Subcutaneous abdominal adipose tissue (tissue), 5 donors: ENCODE results near the gene ACSF2.

ENCODE experiments used
- H3K27ac ChIP-seq: one replicate; pipeline ENCODE4 v1.7.0; 2013; ENCODE audit warnings: low read depth, mild to moderate bottlenecking, inconsistent platforms, low read length, moderate library complexity
- H3K27me3 ChIP-seq, 5 donors: one replicate each; pipeline ENCODE4 v1.7.0; 2013; ENCODE audit warnings: low read length in 5 of 5, inconsistent platforms in 1 of 5; ENCODE audit not compliant: control insufficient read depth in 5 of 5, insufficient read depth in 4 of 5
- H3K36me3 ChIP-seq, 5 donors: one replicate each; pipeline ENCODE4 v1.7.0; 2013; ENCODE audit warnings: low read length in 5 of 5; ENCODE audit not compliant: control insufficient read depth in 5 of 5, insufficient read depth in 5 of 5
- H3K4me1 ChIP-seq, 5 donors: one replicate each; pipeline ENCODE4 v1.7.0; 2013; ENCODE audit warnings: low read length in 5 of 5, mild to moderate bottlenecking in 3 of 5, moderate library complexity in 1 of 5; ENCODE audit not compliant: control insufficient read depth in 5 of 5, insufficient read depth in 5 of 5
- H3K4me3 ChIP-seq, 5 donors: one replicate each; pipeline ENCODE4 v1.7.0; 2013; ENCODE audit warnings: low read length in 5 of 5, low read depth in 1 of 5
- H3K9ac ChIP-seq, 5 donors: one replicate each; pipeline ENCODE4 v1.7.0; 2013; ENCODE audit warnings: low read length in 5 of 5, mild to moderate bottlenecking in 4 of 5, moderate library complexity in 3 of 5
- H3K9me3 ChIP-seq, 5 donors: one replicate each; pipeline ENCODE4 v1.7.0; 2013; ENCODE audit warnings: low read length in 5 of 5; ENCODE audit not compliant: control insufficient read depth in 5 of 5
- donor health status: healthy.
- donor health status: healthy.
- donor health status: healthy.
- donor health status: healthy.
- donor health status: healthy.

ACSF2 gene

GRCh38 chr17:50451943-50452629 lies 26.1 kb downstream of the ACSF2 start:
- Histone ChIP-seq H3K4me3 (no peak overlapping the region), H3K27me3 (no peaks in the 10 kb centered on the region), H3K4me1 (no peaks in the 10 kb centered on the region), H3K36me3 (peaks cover 0 to 11% (median 2%) of the 10 kb centered on the region in 5 donors), H3K9me3 (no peaks in the 10 kb centered on the region), H3K9ac (no peak overlapping the region), H3K27ac (no peak overlapping the region)

GRCh38 chr17:50452630-50453300 lies 26.7 kb downstream of the ACSF2 start:
- Histone ChIP-seq H3K4me1 (no peaks in the 10 kb centered on the region), H3K9ac (no peak overlapping the region), H3K27ac (no peak overlapping the region), H3K36me3 (peaks cover 0 to 11% (median 2%) of the 10 kb centered on the region in 5 donors), H3K27me3 (no peaks in the 10 kb centered on the region), H3K9me3 (no peaks in the 10 kb centered on the region), H3K4me3 (no peak overlapping the region)

DNA sequence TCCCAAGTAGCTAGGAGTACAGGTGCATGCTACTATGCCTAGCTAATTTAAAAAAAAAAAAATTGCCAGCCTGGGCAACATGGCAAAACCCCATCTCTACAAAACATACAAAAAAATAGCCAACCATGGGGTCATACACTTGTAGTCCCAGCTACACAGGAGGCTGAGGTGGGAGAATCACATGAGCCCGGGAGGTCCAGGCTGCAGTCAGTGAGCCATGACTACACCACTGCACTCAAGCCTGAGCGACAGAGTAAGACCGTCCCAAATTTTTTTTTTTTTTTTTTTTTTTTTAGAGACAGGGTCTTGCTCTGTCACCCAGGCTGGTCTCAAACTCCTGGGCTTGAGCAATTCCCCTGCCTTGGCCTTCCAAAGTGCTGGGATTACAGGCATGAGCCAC lies 27.9 kb downstream of the ACSF2 start:
- H3K9me3 ChIP-seq, result no peaks in the 10 kb centered on the region
- H3K27ac ChIP-seq, result no peak overlapping the region

DNA sequence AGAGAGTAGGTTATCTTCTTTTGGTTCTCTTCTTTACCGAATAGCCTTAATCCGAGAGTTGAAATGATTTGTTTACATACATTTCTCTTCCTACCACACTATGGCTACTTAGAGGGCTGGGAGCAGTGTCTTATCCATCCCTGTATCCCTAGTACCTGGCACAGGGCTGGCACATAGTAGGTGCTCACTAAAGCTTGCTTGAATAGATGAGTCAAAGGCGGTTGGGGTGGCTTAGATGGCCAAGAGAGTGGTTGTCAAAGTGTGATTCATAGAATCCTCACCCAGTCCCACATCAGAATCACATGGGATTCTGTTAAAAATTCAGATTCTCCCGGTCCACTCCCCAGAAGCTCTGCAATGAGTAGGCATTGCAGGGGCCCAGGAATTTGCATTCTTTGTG lies 31.6 kb downstream of the ACSF2 start:
- no peak overlapping the region for H3K4me3 ChIP-seq

More for the DNA sequence above, 27.9 kb downstream of the ACSF2 start:
- Histone ChIP-seq H3K36me3 (peaks cover 0 to 11% (median 2%) of the 10 kb centered on the region in 5 donors), H3K4me1 (peaks cover 0 to 5% (median 3%) of the 10 kb centered on the region in 5 donors), H3K9ac (no peak overlapping the region), H3K27me3 (no peaks in the 10 kb centered on the region), H3K4me3 (no peak overlapping the region)

DNA sequence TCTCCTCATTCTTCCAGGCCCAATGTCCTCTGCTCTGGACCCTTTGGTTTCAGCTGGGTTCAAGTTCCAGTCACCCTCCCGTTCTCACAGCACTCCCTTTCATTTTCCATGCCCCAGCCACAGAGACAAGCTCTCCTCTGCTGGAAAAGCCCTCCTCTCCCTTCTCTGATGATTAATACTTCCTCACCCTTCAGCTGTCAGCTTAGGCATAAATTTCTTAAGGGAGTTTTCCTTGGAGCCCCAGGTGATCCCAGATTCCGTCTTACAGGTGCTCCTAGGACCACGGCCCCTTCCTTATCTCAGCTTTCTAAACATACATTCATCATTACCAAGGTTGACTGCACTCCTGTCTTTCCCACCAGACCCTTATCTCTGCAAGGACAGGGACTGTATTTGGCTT lies 32.3 kb downstream of the ACSF2 start:
- no peak overlapping the region for H3K27ac ChIP-seq
- H3K4me1 ChIP-seq, result peaks cover 0 to 18% (median 16%) of the 10 kb centered on the region in 5 donors
- H3K9me3 ChIP-seq, result no peaks in the 10 kb centered on the region
- no peak overlapping the region for H3K4me3 ChIP-seq
- H3K36me3 ChIP-seq, result peaks cover 0 to 34% (median 15%) of the 10 kb centered on the region in 5 donors
- no peak overlapping the region for H3K9ac ChIP-seq
- H3K27me3 ChIP-seq, result no peaks in the 10 kb centered on the region

More for the DNA sequence above, 31.6 kb downstream of the ACSF2 start:
- H3K27ac ChIP-seq, result no peak overlapping the region
- H3K27me3 ChIP-seq, result no peaks in the 10 kb centered on the region
- H3K9ac ChIP-seq, result no peak overlapping the region
- H3K4me1 ChIP-seq, result peaks cover 0 to 18% (median 16%) of the 10 kb centered on the region in 5 donors
- no peaks in the 10 kb centered on the region for H3K9me3 ChIP-seq
- peaks cover 0 to 28% (median 11%) of the 10 kb centered on the region in 5 donors for H3K36me3 ChIP-seq

DNA sequence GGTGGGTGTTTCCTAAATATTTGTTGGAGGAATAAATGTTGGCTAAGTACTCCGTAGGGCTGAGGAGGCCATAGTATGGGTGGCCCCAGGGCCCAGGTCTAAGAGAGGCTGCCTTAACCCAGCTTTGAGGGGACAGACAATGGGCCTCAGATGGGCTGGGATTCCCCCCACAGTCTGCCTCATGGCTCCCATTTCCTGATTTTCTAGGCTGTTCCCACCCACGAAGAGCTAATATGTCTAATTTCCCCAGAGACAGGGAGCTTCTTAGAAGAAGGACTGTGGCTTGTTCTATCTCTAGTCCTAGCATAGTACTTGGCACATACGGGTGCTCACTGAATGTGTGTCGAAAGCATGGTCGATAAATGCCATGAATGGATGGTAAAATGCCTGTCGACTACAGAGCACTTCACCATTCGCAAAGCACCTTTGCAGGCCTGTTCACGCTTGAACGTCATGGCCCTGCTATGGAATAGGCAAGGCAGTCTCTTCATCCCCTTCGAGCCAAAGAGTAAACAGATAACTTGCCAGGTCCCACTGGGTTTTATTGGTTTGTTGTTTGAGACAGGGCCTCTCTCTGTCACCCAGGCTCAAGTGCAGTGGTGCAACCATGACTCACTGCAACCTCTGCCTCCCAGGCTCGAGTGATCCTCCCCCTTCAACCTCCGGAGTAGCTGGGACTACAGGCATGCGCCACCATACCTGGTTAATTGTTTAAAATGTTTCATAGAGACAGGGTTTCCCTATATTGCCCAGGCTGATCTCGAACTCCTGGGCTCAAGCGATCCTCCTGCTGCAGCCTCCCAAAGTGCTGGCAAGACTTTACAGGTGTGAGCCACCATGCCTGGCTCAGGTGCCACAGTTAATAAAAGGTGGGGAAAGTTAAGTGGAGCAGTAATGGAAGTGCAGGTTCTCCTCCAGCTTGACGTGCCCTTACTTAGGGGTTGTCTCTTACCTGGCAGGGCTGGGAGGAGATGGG lies 33.0 kb downstream of the ACSF2 start:
- Histone ChIP-seq H3K27ac (no peak overlapping the region), H3K27me3 (no peaks in the 10 kb centered on the region), H3K4me1 (peaks cover 0 to 18% (median 16%) of the 10 kb centered on the region in 5 donors), H3K4me3 (no peak overlapping the region), H3K36me3 (peaks cover 0 to 37% (median 19%) of the 10 kb centered on the region in 5 donors), H3K9ac (no peak overlapping the region), H3K9me3 (no peaks in the 10 kb centered on the region)

DNA sequence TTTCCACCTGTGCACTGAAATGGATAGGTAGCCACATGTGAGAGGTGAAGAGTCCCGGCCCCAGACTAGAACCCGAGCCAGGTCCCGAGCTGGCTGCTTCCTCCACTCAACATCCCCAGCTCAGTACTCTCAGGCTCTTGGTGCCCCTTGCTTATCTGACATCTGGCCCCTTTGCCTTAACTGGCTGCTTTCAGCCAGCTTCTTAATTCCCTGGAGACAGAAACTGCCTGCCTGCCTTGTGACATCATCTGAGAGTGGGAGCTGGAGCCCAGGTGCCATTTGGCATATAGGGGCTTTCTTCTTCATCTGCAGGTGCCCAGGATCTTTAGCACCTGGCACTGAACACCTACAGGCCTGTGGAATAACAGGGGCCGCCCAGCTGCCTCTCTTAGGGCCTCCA lies 33.7 kb downstream of the ACSF2 start:
- no peaks in the 10 kb centered on the region for H3K27me3 ChIP-seq
- H3K9me3 ChIP-seq, result no peaks in the 10 kb centered on the region
- H3K4me1 ChIP-seq, result peaks cover 0 to 18% (median 16%) of the 10 kb centered on the region in 5 donors
- H3K9ac ChIP-seq, result no peak overlapping the region
- H3K36me3 ChIP-seq, result peaks cover 0 to 43% (median 25%) of the 10 kb centered on the region in 5 donors
- no peak overlapping the region for H3K27ac ChIP-seq
- no peak overlapping the region for H3K4me3 ChIP-seq

DNA sequence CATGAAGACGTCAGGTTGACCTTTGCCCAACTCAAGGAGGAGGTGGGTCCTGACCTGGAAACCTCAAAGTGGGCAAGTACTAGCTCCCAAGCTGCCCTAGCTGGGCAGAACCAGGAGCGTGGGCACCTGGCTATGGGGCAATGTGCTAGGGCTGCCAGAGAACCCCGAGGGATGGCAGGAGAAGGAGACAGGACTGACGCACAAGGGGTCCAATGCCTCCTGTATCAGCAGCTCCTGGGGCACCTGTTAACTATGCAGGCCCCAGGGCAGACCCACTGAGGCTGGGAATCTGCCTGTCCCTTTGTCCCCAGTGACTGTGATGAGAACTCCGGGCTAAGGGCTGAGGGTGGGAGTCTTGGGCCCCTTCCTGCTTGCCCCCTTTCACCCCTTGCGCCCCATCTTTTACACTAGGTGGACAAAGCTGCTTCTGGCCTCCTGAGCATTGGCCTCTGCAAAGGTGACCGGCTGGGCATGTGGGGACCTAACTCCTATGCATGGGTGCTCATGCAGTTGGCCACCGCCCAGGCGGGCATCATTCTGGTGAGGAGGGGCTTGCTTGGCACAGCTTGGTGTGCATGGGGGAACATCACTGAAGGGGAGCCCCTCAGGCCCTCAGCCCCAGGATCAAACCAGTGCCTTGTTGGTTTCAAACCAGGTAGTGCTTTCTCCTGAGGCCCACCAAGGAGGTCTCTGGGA lies 35.0 kb downstream of the ACSF2 start:
- Histone ChIP-seq H3K9ac (no peak overlapping the region), H3K27ac (no peak overlapping the region), H3K4me3 (no peak overlapping the region), H3K36me3 (peaks cover 0 to 42% (median 28%) of the 10 kb centered on the region in 5 donors), H3K9me3 (no peaks in the 10 kb centered on the region), H3K27me3 (no peaks in the 10 kb centered on the region), H3K4me1 (peaks cover 0 to 18% (median 16%) of the 10 kb centered on the region in 5 donors)

DNA sequence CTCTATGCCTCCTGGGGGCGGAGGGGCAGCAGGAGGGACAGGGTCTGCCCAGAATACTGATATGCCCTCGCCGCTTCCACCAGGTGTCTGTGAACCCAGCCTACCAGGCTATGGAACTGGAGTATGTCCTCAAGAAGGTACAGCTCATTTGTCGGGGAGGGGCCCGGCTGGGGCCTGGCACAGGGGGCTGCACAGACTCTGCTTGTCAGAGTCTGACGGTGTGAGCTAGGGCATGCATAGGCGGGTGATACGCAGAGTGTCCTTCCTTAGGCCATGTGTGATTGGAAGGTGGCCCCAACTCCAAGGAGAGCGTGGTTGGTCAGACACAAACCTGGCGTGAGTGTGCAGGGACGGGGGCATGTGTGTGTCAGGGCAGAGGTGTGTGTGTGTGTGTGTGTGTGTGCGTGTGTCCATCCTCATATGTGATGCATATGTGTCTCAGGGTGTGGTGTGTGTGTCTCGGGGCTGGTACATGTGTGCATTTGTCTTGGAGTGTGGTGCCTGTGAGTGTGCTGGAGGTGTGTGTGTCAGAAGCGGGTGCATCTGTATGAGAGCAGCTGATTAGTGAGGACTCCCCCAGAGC lies 35.6 kb downstream of the ACSF2 start:
- Histone ChIP-seq H3K4me1 (peaks cover 0 to 18% (median 16%) of the 10 kb centered on the region in 5 donors), H3K9ac (no peak overlapping the region), H3K27me3 (peaks cover 0 to under 1% (median 0%) of the 10 kb centered on the region in 5 donors), H3K36me3 (peaks cover 0 to 47% (median 29%) of the 10 kb centered on the region in 5 donors), H3K4me3 (no peak overlapping the region), H3K9me3 (no peaks in the 10 kb centered on the region), H3K27ac (no peak overlapping the region)
